ENCODE data around the gene IGFBP7. TPM values are rescaled to one million over a fixed set of nuclear protein-coding genes. Genes with fewer than 3 reads are reported as not detected.

IGFBP7 gene
- total and polyA plus RNA-seq, 10 of the 15 experiments (the other 5 are each of a cell fraction or from before 2014, with no cell fraction given), result 0.69 to 1.9 (median 1.4) TPM; not detected in 5

GRCh38 chr4:57154926-57155325 lies 44.7 kb upstream of the IGFBP7 start:
- no peak overlapping the region for H2AFZ ChIP-seq (ENCODE audit: control insufficient read depth, low read depth, low read length)
- no peaks in the 10 kb centered on the region for H4K20me1 ChIP-seq (ENCODE audit: control insufficient read depth, insufficient read depth)
- TF ChIP-seq PML (IDR thresholded peaks at IDR 0.05; ENCODE audit: low read length) (no peak), IKZF1 (conservative IDR thresholded peaks at IDR 0.05) (0 out of 2 replicates have a peak, but pooled peaks have one; percentile 21), ZZZ3 (IDR thresholded peaks at IDR 0.05; ENCODE audit: control insufficient read depth, insufficient read length, low read depth) (no peak)
- ATAC-seq, result no peak; the same call in 2 of the 3 replicates
- FAIRE-seq, result no peak
- H3K4me2 ChIP-seq (ENCODE audit: control insufficient read depth, insufficient read depth), result no peak overlapping the region
- ChIA-PET CTCF (interaction anchor here (1.0 kb wide), 1 partner anchor 9 kb away, joined by 6 read pairs; no protein-coding TSS in a partner anchor), RAD21 (ENCODE audit: unreplicated experiment) (no interaction called here), SMC1A (ENCODE audit: uncharacterized antibody, unreplicated experiment) (no interaction called here), POLR2A (no interaction called here)
- in situ Hi-C loops (cut with MboI), result no loop called here
- WGBS (ENCODE audit: insufficient coverage, insufficient replicate concordance, low lambda C conversion rate, missing lambda C conversion rate), result 13% methylated on average over 3 of the region's 3 CpGs
- H3K79me2 ChIP-seq (ENCODE audit: control insufficient read depth, insufficient read depth, low read length), result no peaks in the 10 kb centered on the region
- no peak overlapping the region for H3K4me3 ChIP-seq
- H3K9me3 ChIP-seq (replicated peaks; ENCODE audit: control insufficient read depth, insufficient read depth, low read length), result no peaks in the 10 kb centered on the region
- intact Hi-C loops (cut with micrococcal nuclease; ENCODE audit: unreplicated experiment), result no loop called here
- no peaks in the 10 kb centered on the region for H3K27me3 ChIP-seq (replicated peaks in 1 of 2; ENCODE audit: control insufficient read depth in 2 of 2, insufficient read depth in 2 of 2, low read length in 1 of 2)
- H3K36me3 ChIP-seq (ENCODE audit: control insufficient read depth in 2 of 2, insufficient read depth in 2 of 2, low read length in 1 of 2), result no peaks in the 10 kb centered on the region
- H3K9ac ChIP-seq (ENCODE audit: control insufficient read depth, insufficient read depth, low read length), result no peak overlapping the region
- H3K27ac ChIP-seq (ENCODE audit: control insufficient read depth, insufficient read depth), result no peak overlapping the region
- H3K4me1 ChIP-seq (ENCODE audit: control insufficient read depth, insufficient read depth, low read length), result no peaks in the 10 kb centered on the region
- no TSS peak for BruUV-seq (replicated peaks)
- no peak for DNase-seq (ENCODE audit: low read depth, low spot score)

GRCh38 chr4:57154191-57154590 lies 44.0 kb upstream of the IGFBP7 start:
- intact Hi-C loops (cut with micrococcal nuclease; ENCODE audit: unreplicated experiment), result no loop called here
- WGBS (ENCODE audit: insufficient coverage, insufficient replicate concordance, low lambda C conversion rate, missing lambda C conversion rate), result 17% methylated on average over 4 of the region's 4 CpGs
- no peak overlapping the region for H3K27ac ChIP-seq (ENCODE audit: control insufficient read depth, insufficient read depth)
- BruUV-seq (replicated peaks), result no TSS peak
- ChIA-PET SMC1A (ENCODE audit: uncharacterized antibody, unreplicated experiment) (interaction anchor here (0.9 kb wide), 1 partner anchor 20 kb away, joined by 3 read pairs; no protein-coding TSS in a partner anchor), POLR2A (no interaction called here), RAD21 (ENCODE audit: unreplicated experiment) (no interaction called here), CTCF (no interaction called here)
- ATAC-seq (no peak), DNase-seq (ENCODE audit: low read depth, low spot score) (no peak), FAIRE-seq (no peak)
- no peaks in the 10 kb centered on the region for H3K36me3 ChIP-seq (ENCODE audit: control insufficient read depth in 2 of 2, insufficient read depth in 2 of 2, low read length in 1 of 2)
- in situ Hi-C loops (cut with MboI), result no loop called here
- H3K27me3 ChIP-seq (replicated peaks in 1 of 2; ENCODE audit: control insufficient read depth in 2 of 2, insufficient read depth in 2 of 2, low read length in 1 of 2), result no peaks in the 10 kb centered on the region
- no peak overlapping the region for H3K9ac ChIP-seq (ENCODE audit: control insufficient read depth, insufficient read depth, low read length)
- no peak overlapping the region for H3K4me3 ChIP-seq
- no peaks in the 10 kb centered on the region for H4K20me1 ChIP-seq (ENCODE audit: control insufficient read depth, insufficient read depth)
- no peaks in the 10 kb centered on the region for H3K9me3 ChIP-seq (replicated peaks; ENCODE audit: control insufficient read depth, insufficient read depth, low read length)
- no peaks in the 10 kb centered on the region for H3K79me2 ChIP-seq (ENCODE audit: control insufficient read depth, insufficient read depth, low read length)
- no peak overlapping the region for H3K4me2 ChIP-seq (ENCODE audit: control insufficient read depth, insufficient read depth)
- no peak overlapping the region for H2AFZ ChIP-seq (ENCODE audit: control insufficient read depth, low read depth, low read length)
- no peaks in the 10 kb centered on the region for H3K4me1 ChIP-seq (ENCODE audit: control insufficient read depth, insufficient read depth, low read length)
- TF ChIP-seq ZBTB33 (IDR thresholded peaks at IDR 0.05), result no peak
- no peak for TF ChIP-seq USF2 (IDR thresholded peaks at IDR 0.05; ENCODE audit: borderline replicate concordance, low read depth, low read length)
- no peak for TF ChIP-seq REST (IDR thresholded peaks at IDR 0.05; ENCODE audit: low read depth, low read length)
- no peak for TF ChIP-seq ZNF384 (IDR thresholded peaks at IDR 0.05; ENCODE audit: borderline replicate concordance, low read depth, low read length)
- no peak for TF ChIP-seq SUZ12 (IDR thresholded peaks at IDR 0.05; ENCODE audit: unreplicated experiment)
- no peak for TF ChIP-seq TAF1 (IDR thresholded peaks at IDR 0.05; ENCODE audit: borderline replicate concordance, low read depth, low read length)
- no peak for TF ChIP-seq IKZF2 (IDR thresholded peaks at IDR 0.05)
- TF ChIP-seq KAT2A (conservative IDR thresholded peaks at IDR 0.05; ENCODE audit: control insufficient read depth, low read depth, low read length), result no peak

Data from GM12878 (cell line).